ENCODE results near the gene IMP4.

GRCh38 chr2:130327703-130328527 is 14.8 kb upstream of the IMP4 start:
- TF ChIP-seq CTCF (IDR thresholded peaks at IDR 0.05) (no peak), POLR2A (IDR thresholded peaks at IDR 0.05) (no peak)
